ENCODE results near the gene DTHD1.
A peak's percentile ranks its signal among the peaks of the same experiment; 100 is the strongest.

The DTHD1 gene

GRCh38 chr4:36269533-36270173 lies 11.8 kb upstream of the DTHD1 start:
- no peak for DNase-seq

GRCh38 chr4:36273276-36273675 lies 8.1 kb upstream of the DTHD1 start:
- no peak for DNase-seq

- DNase-seq = no peak
Measured at GRCh38 chr4:36274158-36274557, 7.3 kb upstream of the DTHD1 start.

GRCh38 chr4:36277533-36277932 lies 3.9 kb upstream of the DTHD1 start:
- DNase-seq = no peak

- no peak for DNase-seq
Measured at GRCh38 chr4:36278789-36279188, 2.6 kb upstream of the DTHD1 start.

- no peak for DNase-seq
Measured at GRCh38 chr4:36280555-36280954, 861 bp upstream of the DTHD1 start.

- no peak for DNase-seq
Measured at GRCh38 chr4:36282503-36283030, 1.2 kb downstream of the DTHD1 start.

- no peak for DNase-seq
Measured at GRCh38 chr4:36283912-36284465, 2.6 kb downstream of the DTHD1 start.

- peak; percentile 86 for DNase-seq
Measured at GRCh38 chr4:36285784-36286480, 4.5 kb downstream of the DTHD1 start.

GRCh38 chr4:36286481-36286871 lies 5.1 kb downstream of the DTHD1 start:
- DNase-seq = no peak

- no peak for DNase-seq
Measured at GRCh38 chr4:36288731-36289426, 7.5 kb downstream of the DTHD1 start.

- no peak for DNase-seq
Measured at GRCh38 chr4:36290641-36291040, 9.2 kb downstream of the DTHD1 start.

- DNase-seq = no peak
Measured at GRCh38 chr4:36292556-36293188, 11.3 kb downstream of the DTHD1 start.

- no peak for DNase-seq
Measured at GRCh38 chr4:36301127-36301526, 19.7 kb downstream of the DTHD1 start.

GRCh38 chr4:36303426-36304137 lies 22.2 kb downstream of the DTHD1 start:
- no peak for DNase-seq

GRCh38 chr4:36304138-36304681 lies 22.8 kb downstream of the DTHD1 start:
- no peak for DNase-seq

GRCh38 chr4:36308150-36308549 lies 26.7 kb downstream of the DTHD1 start:
- DNase-seq = no peak

- DNase-seq = no peak
Measured at GRCh38 chr4:36310216-36310615, 28.8 kb downstream of the DTHD1 start.

- no peak for DNase-seq
Measured at GRCh38 chr4:36310793-36311192, 29.4 kb downstream of the DTHD1 start.

GRCh38 chr4:36312511-36312910 lies 31.1 kb downstream of the DTHD1 start:
- DNase-seq = no peak

- DNase-seq = no peak
Measured at GRCh38 chr4:36313301-36313700, 31.9 kb downstream of the DTHD1 start.

- no peak for DNase-seq
Measured at GRCh38 chr4:36313703-36314102, 32.3 kb downstream of the DTHD1 start.
